Gastrocnemius medialis (tissue), 4 donors: Measurements from ENCODE around the gene FJX1.

Experiments
- POLR2A ChIP-seq, 2 donors: fragments of 450-650 bp; IDR thresholded peaks; one replicate each; pipeline ENCODE4 v1.6.1; 2017; ENCODE audit warnings: antibody characterized with exemption in 2 of 2, mild to moderate bottlenecking in 2 of 2, moderate library complexity in 2 of 2
- TF ChIP-seq, protein P1 (sequence below), 5 experiments: fragments of 450-650 bp in 3 of 5; fragments of 200-600 bp in 2 of 5; sonication (generic) in 2 of 5; IDR thresholded peaks in 4 of 5; conservative IDR thresholded peaks in 1 of 5; 1 replicate in 4 of 5; 2 replicates in 1 of 5; pipeline ENCODE4 v1.5.1; 2016 to 2019; ENCODE audit warnings: antibody characterized with exemption in 5 of 5, mild to moderate bottlenecking in 3 of 5, moderate library complexity in 3 of 5

DNA sequence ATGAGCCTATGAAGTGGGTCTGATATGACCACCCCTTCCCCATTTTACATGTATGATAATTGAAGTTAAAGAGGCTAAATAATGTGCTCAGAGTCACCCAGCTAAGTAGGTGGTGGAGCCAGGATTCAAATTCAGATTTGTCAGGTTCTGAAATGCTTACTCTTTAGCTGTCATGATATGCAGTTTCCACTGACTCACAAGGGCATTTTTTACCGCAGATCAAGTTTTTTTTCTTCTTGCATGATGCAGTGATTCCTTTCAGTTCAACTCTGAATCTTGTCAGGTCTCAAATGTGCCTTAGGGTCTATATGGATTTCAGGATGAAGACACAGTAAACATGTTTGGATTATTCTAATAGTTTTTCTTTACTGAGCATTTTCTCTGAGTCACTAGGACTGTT is 31.7 kb downstream of the FJX1 start:
- TF ChIP-seq POLR2A (IDR thresholded peaks at IDR 0.05), result no peak
- TF ChIP-seq, protein P1, sequence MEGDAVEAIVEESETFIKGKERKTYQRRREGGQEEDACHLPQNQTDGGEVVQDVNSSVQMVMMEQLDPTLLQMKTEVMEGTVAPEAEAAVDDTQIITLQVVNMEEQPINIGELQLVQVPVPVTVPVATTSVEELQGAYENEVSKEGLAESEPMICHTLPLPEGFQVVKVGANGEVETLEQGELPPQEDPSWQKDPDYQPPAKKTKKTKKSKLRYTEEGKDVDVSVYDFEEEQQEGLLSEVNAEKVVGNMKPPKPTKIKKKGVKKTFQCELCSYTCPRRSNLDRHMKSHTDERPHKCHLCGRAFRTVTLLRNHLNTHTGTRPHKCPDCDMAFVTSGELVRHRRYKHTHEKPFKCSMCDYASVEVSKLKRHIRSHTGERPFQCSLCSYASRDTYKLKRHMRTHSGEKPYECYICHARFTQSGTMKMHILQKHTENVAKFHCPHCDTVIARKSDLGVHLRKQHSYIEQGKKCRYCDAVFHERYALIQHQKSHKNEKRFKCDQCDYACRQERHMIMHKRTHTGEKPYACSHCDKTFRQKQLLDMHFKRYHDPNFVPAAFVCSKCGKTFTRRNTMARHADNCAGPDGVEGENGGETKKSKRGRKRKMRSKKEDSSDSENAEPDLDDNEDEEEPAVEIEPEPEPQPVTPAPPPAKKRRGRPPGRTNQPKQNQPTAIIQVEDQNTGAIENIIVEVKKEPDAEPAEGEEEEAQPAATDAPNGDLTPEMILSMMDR (IDR thresholded peaks at IDR 0.05 in 4 of 5, conservative IDR thresholded peaks at IDR 0.05 in 1 of 5), result no peak
